Measurements from ENCODE around the gene PPP1R3F. TPM values are rescaled to one million over a fixed set of nuclear protein-coding genes. Genes with fewer than 3 reads are reported as not detected.

PPP1R3F gene
- total and polyA plus RNA-seq, 7 experiments from 2014 or later = 8.9 to 16.3 (median 9.7) TPM

DNA sequence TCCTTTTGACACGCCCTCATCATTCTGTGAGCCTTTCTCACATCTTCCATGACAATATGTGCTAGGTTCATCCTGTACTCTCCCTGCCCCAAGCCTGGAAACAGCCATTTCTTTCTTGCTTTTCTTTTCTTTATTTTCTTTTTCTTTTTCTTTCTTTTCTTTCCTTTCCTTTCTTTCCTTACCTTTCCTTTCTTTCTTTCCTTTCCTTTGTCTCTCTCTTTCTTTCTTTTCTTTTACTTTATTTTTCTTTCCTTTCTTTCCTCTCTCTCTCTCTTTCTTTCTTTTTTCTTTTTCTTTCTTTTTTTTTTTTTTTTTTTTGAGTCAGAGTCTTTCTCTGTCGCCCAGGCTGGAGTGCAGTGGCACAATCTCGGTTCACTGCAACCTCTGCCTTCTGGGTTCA lies 14.6 kb downstream of the PPP1R3F start:
- Mint-ChIP-seq H3K9me3 (no peaks in the 10 kb centered on the region), H3K36me3 (peaks cover 0 to 27% (median 0%) of the 10 kb centered on the region in 5 donors), H3K4me1 (peaks cover 18 to 60% (median 44%) of the 10 kb centered on the region in 7 donors), H3K27me3 (no peaks in the 10 kb centered on the region), H3K27ac (peak overlapping the region in 2 of 9 donors; percentile 10 to 11), H3K4me3 (no peak overlapping the region)
- Histone ChIP-seq H3K9me3 (ENCODE audit: control insufficient read depth in 2 of 3, low read length in 3 of 3) (no peaks in the 10 kb centered on the region), H3K27ac (ENCODE audit: low read depth, low read length) (no peak overlapping the region), H3K36me3 (ENCODE audit: control insufficient read depth in 2 of 3, insufficient read depth in 3 of 3, low read length in 3 of 3) (no peaks in the 10 kb centered on the region), H3K27me3 (ENCODE audit: control insufficient read depth in 2 of 2, insufficient read depth in 2 of 2, low read length in 2 of 2) (no peaks in the 10 kb centered on the region), H3K4me1 (ENCODE audit: control insufficient read depth in 2 of 2, insufficient read depth in 2 of 2, low read length in 2 of 2) (peaks cover 6 to 36% of the 10 kb centered on the region in 2 donors), H3K4me3 (ENCODE audit: low read length) (no peak overlapping the region)
- ATAC-seq (no peak), DNase-seq (no peak)
- ChIA-PET CTCF (no interaction called here), POLR2A (interaction anchor here (2.7 kb wide), 1 partner anchor 12 kb away, joined by 9 read pairs; no protein-coding TSS in a partner anchor)
- intact Hi-C loops (cut with micrococcal nuclease) = no loop called here

DNA sequence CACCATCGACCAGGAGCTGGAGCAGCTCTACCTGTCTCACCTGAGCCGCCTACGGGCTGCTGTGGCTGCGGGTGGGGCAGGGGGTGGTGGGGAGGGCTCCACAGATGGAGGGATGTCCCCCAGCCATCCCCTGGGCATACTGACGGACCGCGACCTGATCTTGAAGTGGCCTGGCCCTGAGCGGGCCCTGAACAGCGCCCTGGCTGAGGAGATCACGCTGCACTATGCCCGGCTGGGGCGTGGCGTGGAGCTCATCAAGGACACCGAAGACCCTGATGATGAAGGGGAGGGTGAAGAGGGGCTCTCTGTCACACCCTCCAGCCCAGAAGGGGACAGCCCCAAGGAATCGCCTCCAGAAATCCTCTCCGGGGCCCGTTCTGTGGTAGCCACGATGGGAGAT lies 16.5 kb downstream of the PPP1R3F start:
- H3K27me3 ChIP-seq (ENCODE audit: control insufficient read depth in 2 of 2, insufficient read depth in 2 of 2, low read length in 2 of 2) = no peaks in the 10 kb centered on the region
- ChIA-PET CTCF (interaction anchor here (0.6 kb wide), 1 partner anchor 176 kb away, joined by 3 read pairs; no protein-coding TSS in a partner anchor), POLR2A (interaction anchor here (2.1 to 2.4 kb wide), 2 partner anchors 13 to 17 kb away, joined by 6 to 9 read pairs; partner anchors contain the start of gene PPP1R3F)
- no peaks in the 10 kb centered on the region for H3K36me3 ChIP-seq (ENCODE audit: control insufficient read depth in 2 of 3, insufficient read depth in 3 of 3, low read length in 3 of 3)
- no peak for DNase-seq
- no peak overlapping the region for H3K27ac ChIP-seq (ENCODE audit: low read depth, low read length)
- no peaks in the 10 kb centered on the region for H3K27me3 Mint-ChIP-seq
- H3K4me1 Mint-ChIP-seq = peaks cover 18 to 50% (median 38%) of the 10 kb centered on the region in 7 donors
- peaks cover 0 to 17% (median 0%) of the 10 kb centered on the region in 5 donors for H3K36me3 Mint-ChIP-seq
- H3K4me3 Mint-ChIP-seq = no peak overlapping the region
- H3K9me3 ChIP-seq (ENCODE audit: control insufficient read depth in 2 of 3, low read length in 3 of 3) = no peaks in the 10 kb centered on the region
- no peak overlapping the region for H3K27ac Mint-ChIP-seq
- no peak overlapping the region for H3K4me3 ChIP-seq (ENCODE audit: low read length)
- no peak for ATAC-seq
- H3K9me3 Mint-ChIP-seq = no peaks in the 10 kb centered on the region
- H3K4me1 ChIP-seq (ENCODE audit: control insufficient read depth in 2 of 2, insufficient read depth in 2 of 2, low read length in 2 of 2) = peaks cover 6 to 22% of the 10 kb centered on the region in 2 donors
- intact Hi-C loops (cut with micrococcal nuclease) = no loop called here

DNA sequence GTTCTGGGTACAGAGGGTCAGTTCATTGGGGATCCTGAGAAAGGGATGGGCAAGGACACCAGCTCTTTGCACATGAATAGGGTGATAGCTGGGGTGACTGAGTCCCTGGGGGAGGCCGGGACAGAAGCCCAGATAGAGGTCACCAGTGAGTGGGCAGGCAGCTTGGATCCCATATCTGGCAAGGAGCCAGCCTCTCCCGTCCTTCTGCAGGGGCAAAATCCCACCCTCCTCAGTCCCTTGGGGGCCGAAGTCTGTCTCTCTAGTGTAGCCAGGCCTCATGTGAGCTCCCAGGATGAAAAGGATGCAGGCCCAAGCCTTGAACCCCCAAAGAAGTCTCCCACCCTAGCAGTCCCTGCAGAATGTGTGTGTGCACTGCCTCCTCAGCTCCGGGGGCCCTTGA lies 17.0 kb downstream of the PPP1R3F start:
- H3K27me3 Mint-ChIP-seq = no peaks in the 10 kb centered on the region
- Histone ChIP-seq H3K9me3 (ENCODE audit: control insufficient read depth in 2 of 3, low read length in 3 of 3) (no peaks in the 10 kb centered on the region), H3K27ac (ENCODE audit: low read depth, low read length) (no peak overlapping the region), H3K4me1 (ENCODE audit: control insufficient read depth in 2 of 2, insufficient read depth in 2 of 2, low read length in 2 of 2) (peaks cover 6 to 21% of the 10 kb centered on the region in 2 donors), H3K4me3 (ENCODE audit: low read length) (no peak overlapping the region), H3K36me3 (ENCODE audit: control insufficient read depth in 2 of 3, insufficient read depth in 3 of 3, low read length in 3 of 3) (no peaks in the 10 kb centered on the region), H3K27me3 (ENCODE audit: control insufficient read depth in 2 of 2, insufficient read depth in 2 of 2, low read length in 2 of 2) (no peaks in the 10 kb centered on the region)
- no peak overlapping the region for H3K4me3 Mint-ChIP-seq
- H3K36me3 Mint-ChIP-seq = peaks cover 0 to 17% (median 0%) of the 10 kb centered on the region in 5 donors
- POLR2A ChIA-PET = interaction anchor here (0.6 to 2.4 kb wide), 3 partner anchors 13 to 51 kb away, joined by 3 to 9 read pairs (median 6); partner anchors contain the start of gene PPP1R3F
- H3K9me3 Mint-ChIP-seq = no peaks in the 10 kb centered on the region
- peak overlapping the region in 2 of 9 donors; percentile 62 to 79 for H3K27ac Mint-ChIP-seq
- DNase-seq = no peak
- peaks cover 17 to 48% (median 37%) of the 10 kb centered on the region in 7 donors for H3K4me1 Mint-ChIP-seq
- intact Hi-C loops (cut with micrococcal nuclease) = no loop called here
- no peak for ATAC-seq
- CTCF ChIA-PET = interaction anchor here (1.0 kb wide), 1 partner anchor 22 kb away, joined by 3 read pairs; no protein-coding TSS in a partner anchor

GRCh38 chrX:49287665-49288064 lies 18.1 kb downstream of the PPP1R3F start:
- Histone ChIP-seq H3K4me3 (ENCODE audit: low read length) (no peak overlapping the region), H3K4me1 (ENCODE audit: control insufficient read depth in 2 of 2, insufficient read depth in 2 of 2, low read length in 2 of 2) (peaks cover 14 to 24% of the 10 kb centered on the region in 2 donors), H3K9me3 (ENCODE audit: control insufficient read depth in 2 of 3, low read length in 3 of 3) (no peaks in the 10 kb centered on the region), H3K36me3 (ENCODE audit: control insufficient read depth in 2 of 3, insufficient read depth in 3 of 3, low read length in 3 of 3) (no peaks in the 10 kb centered on the region), H3K27me3 (ENCODE audit: control insufficient read depth in 2 of 2, insufficient read depth in 2 of 2, low read length in 2 of 2) (no peaks in the 10 kb centered on the region), H3K27ac (ENCODE audit: low read depth, low read length) (no peak overlapping the region)
- no peaks in the 10 kb centered on the region for H3K9me3 Mint-ChIP-seq
- intact Hi-C loops (cut with micrococcal nuclease) = no loop called here
- peaks cover 12 to 49% (median 38%) of the 10 kb centered on the region in 7 donors for H3K4me1 Mint-ChIP-seq
- no peaks in the 10 kb centered on the region for H3K27me3 Mint-ChIP-seq
- peaks cover 0 to 12% (median 0%) of the 10 kb centered on the region in 5 donors for H3K36me3 Mint-ChIP-seq
- CTCF ChIA-PET = interaction anchor here (1.0 kb wide), 1 partner anchor 21 kb away, joined by 3 read pairs; no protein-coding TSS in a partner anchor
- peak overlapping the region in 2 of 10 donors; percentile 5 to 29 for H3K4me3 Mint-ChIP-seq
- POLR2A ChIA-PET = interaction anchor here (0.8 to 2.4 kb wide), 3 partner anchors 14 to 22 kb away, joined by 3 to 9 read pairs (median 3); no protein-coding TSS in a partner anchor
- DNase-seq (no peak), ATAC-seq (no peak)
- peak overlapping the region in 7 of 9 donors; percentile 25 to 87 (median 54) for H3K27ac Mint-ChIP-seq

DNA sequence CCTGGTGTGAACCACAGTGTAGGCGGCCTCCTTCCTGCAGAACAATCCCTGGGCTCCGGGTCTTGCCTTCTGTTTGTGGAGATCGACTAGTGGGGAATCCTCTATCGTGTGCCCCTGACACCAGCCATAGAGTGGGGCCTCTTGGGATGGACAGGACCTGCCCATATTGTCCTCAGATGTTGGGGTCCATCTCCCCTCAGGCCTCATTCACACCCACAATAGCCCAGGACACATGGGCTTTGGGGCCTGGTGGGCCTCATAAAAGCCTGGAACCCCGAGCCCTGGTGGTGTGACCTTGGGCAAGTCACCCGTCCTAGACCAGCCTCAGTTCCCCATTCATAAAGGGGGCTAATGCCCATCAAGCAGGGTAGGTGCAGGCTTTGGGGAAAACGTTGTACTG lies 20.6 kb downstream of the PPP1R3F start:
- no peaks in the 10 kb centered on the region for H3K36me3 ChIP-seq (ENCODE audit: control insufficient read depth in 2 of 3, insufficient read depth in 3 of 3, low read length in 3 of 3)
- H3K27ac Mint-ChIP-seq = peak overlapping the region in 1 of 9 donors; percentile 4
- CTCF ChIA-PET = no interaction called here
- ATAC-seq (no peak), DNase-seq (no peak)
- no peaks in the 10 kb centered on the region for H3K9me3 Mint-ChIP-seq
- H3K9me3 ChIP-seq (ENCODE audit: control insufficient read depth in 2 of 3, low read length in 3 of 3) = no peaks in the 10 kb centered on the region
- H3K27me3 ChIP-seq (ENCODE audit: control insufficient read depth in 2 of 2, insufficient read depth in 2 of 2, low read length in 2 of 2) = no peaks in the 10 kb centered on the region
- no peaks in the 10 kb centered on the region for H3K27me3 Mint-ChIP-seq
- H3K27ac ChIP-seq (ENCODE audit: low read depth, low read length) = no peak overlapping the region
- H3K4me3 Mint-ChIP-seq = no peak overlapping the region
- peaks cover 14 to 28% of the 10 kb centered on the region in 2 donors for H3K4me1 ChIP-seq (ENCODE audit: control insufficient read depth in 2 of 2, insufficient read depth in 2 of 2, low read length in 2 of 2)
- peaks cover 0 to 8% (median 0%) of the 10 kb centered on the region in 5 donors for H3K36me3 Mint-ChIP-seq
- no peak overlapping the region for H3K4me3 ChIP-seq (ENCODE audit: low read length)
- intact Hi-C loops (cut with micrococcal nuclease) = no loop called here
- peaks cover 11 to 45% (median 34%) of the 10 kb centered on the region in 7 donors for H3K4me1 Mint-ChIP-seq
- POLR2A ChIA-PET = no interaction called here

- peak overlapping the region in 6 of 10 donors; percentile 7 to 77 (median 62) for H3K4me3 Mint-ChIP-seq
- peaks cover 0 to 9% (median 0%) of the 10 kb centered on the region in 5 donors for H3K27me3 Mint-ChIP-seq
- peaks cover 0 to 8% (median 0%) of the 10 kb centered on the region in 5 donors for H3K36me3 Mint-ChIP-seq
- DNase-seq (peak; percentile 38 to 72 (median 57)), ATAC-seq (peak; percentile 82)
- H3K4me1 Mint-ChIP-seq = peaks cover 9 to 48% (median 38%) of the 10 kb centered on the region in 7 donors
- ChIA-PET CTCF (interaction anchor here (0.6 to 2.1 kb wide), 7 partner anchors 17 to 1433 kb away, joined by 3 to 6 read pairs (median 3); no protein-coding TSS in a partner anchor), POLR2A (interaction anchor here (0.6 to 1.2 kb wide), 5 partner anchors 15 to 462 kb away, joined by 3 to 5 read pairs (median 3); no protein-coding TSS in a partner anchor)
- H3K27ac Mint-ChIP-seq = peak overlapping the region in 6 of 9 donors; percentile 37 to 95 (median 82)
- no peaks in the 10 kb centered on the region for H3K9me3 Mint-ChIP-seq
- H3K36me3 ChIP-seq (ENCODE audit: control insufficient read depth in 2 of 3, insufficient read depth in 3 of 3, low read length in 3 of 3) = no peaks in the 10 kb centered on the region
- H3K9me3 ChIP-seq (ENCODE audit: control insufficient read depth in 2 of 3, low read length in 3 of 3) = no peaks in the 10 kb centered on the region
- no peak overlapping the region for H3K27ac ChIP-seq (ENCODE audit: low read depth, low read length)
- no peak overlapping the region for H3K4me3 ChIP-seq (ENCODE audit: low read length)
- H3K27me3 ChIP-seq (ENCODE audit: control insufficient read depth in 2 of 2, insufficient read depth in 2 of 2, low read length in 2 of 2) = no peaks in the 10 kb centered on the region
- intact Hi-C loops (cut with micrococcal nuclease) = loop anchor here (1.0 kb wide), 2 partner anchors 463 to 585 kb away; no protein-coding TSS in a partner anchor
- H3K4me1 ChIP-seq (ENCODE audit: control insufficient read depth in 2 of 2, insufficient read depth in 2 of 2, low read length in 2 of 2) = peaks cover 14 to 28% of the 10 kb centered on the region in 2 donors
Measured at GRCh38 chrX:49291615-49292337, 22.2 kb downstream of the PPP1R3F start.

All from naive thymus-derived CD4-positive, alpha-beta T cell (primary cell).